ENCODE results near the gene PIK3R1.

PIK3R1 gene

DNA sequence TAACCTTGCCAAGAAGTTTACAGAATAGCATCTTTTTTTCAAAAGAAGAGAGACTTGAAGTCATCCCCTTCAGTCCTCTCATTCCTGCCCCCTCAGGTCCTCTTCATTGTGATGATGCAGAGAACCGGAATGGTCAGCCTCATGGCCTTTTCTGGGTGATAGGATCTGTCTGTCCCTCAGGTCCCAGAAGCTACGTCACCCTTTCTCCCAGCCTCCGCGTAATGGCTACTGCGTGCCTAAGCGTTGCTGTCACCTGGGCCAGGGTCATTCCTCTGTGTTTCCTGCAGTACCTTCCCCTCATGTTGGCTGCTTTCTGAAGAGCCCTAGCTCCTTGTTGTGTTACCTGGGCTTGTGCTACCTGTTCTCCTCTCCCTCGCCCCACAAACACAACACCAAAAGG, 4.7 kb downstream of the PIK3R1 start:
- TF ChIP-seq CTCF (IDR thresholded peaks at IDR 0.05; ENCODE audit: low read depth, low read length, missing control alignments): no peak
- in situ Hi-C loops (cut with HindIII; ENCODE audit: low pct_ligation_motif_present, low sequenced_read_pairs): no loop called here
- H3K36me3 ChIP-seq (replicated peaks): no peaks in the 10 kb centered on the region
- H3K27me3 ChIP-seq (replicated peaks): no peaks in the 10 kb centered on the region
- DNase-seq: no peak
- H3K27ac ChIP-seq: no peak overlapping the region
- H3K4me3 ChIP-seq (ENCODE audit: low read depth, low read length): no peak overlapping the region

DNA sequence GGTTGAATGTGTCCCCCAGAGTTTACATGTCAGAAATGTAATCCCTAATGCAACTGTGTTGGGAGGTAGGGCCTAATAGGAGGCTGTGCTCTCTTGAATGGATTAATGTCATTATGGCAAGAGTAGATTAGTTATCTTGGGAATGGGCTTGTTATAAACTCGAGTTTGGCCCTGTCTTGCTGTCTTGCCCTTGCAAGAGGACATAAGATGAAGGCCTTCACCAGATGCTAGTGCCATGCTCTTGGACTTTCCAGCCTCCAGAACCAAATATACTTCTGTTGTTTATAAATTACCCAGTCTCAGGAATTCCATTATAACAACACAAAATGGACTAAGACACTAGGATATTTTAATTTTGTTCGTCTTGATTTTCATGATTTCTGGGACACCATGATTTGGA, 5.4 kb downstream of the PIK3R1 start:
- in situ Hi-C loops (cut with HindIII; ENCODE audit: low pct_ligation_motif_present, low sequenced_read_pairs): no loop called here
- Histone ChIP-seq H3K27me3 (replicated peaks) (no peaks in the 10 kb centered on the region), H3K4me3 (ENCODE audit: low read depth, low read length) (no peak overlapping the region), H3K27ac (no peak overlapping the region), H3K36me3 (replicated peaks) (no peaks in the 10 kb centered on the region)
- no peak for TF ChIP-seq CTCF (IDR thresholded peaks at IDR 0.05; ENCODE audit: low read depth, low read length, missing control alignments)
- DNase-seq: no peak

DNA sequence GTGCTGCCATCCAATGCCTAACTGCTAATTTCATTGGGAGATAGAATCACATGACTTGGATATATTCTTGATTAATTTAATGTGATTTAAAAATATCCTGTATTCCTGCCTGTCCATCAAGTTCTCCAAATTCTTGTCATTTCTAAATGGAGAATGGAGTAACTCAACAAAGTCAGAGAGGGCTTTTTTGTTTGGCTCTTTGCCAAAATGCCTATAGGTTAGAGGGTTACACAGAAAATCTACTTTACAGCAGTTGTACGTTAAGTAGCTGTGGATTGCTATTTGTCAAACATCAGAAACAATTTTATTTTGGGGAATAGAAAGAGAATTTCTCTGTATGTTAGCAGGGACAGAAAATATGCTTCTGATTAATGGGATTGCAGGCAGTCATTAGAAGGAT, 5.9 kb downstream of the PIK3R1 start:
- no peak overlapping the region for H3K27ac ChIP-seq
- H3K27me3 ChIP-seq (replicated peaks): no peaks in the 10 kb centered on the region
- H3K4me3 ChIP-seq (ENCODE audit: low read depth, low read length): no peak overlapping the region
- DNase-seq: no peak
- H3K36me3 ChIP-seq (replicated peaks): peaks cover 3% of the 10 kb centered on the region
- in situ Hi-C loops (cut with HindIII; ENCODE audit: low pct_ligation_motif_present, low sequenced_read_pairs): no loop called here
- no peak for TF ChIP-seq CTCF (IDR thresholded peaks at IDR 0.05; ENCODE audit: low read depth, low read length, missing control alignments)

GRCh38 chr5:68222310-68222709, 6.8 kb downstream of the PIK3R1 start:
- in situ Hi-C loops (cut with HindIII; ENCODE audit: low pct_ligation_motif_present, low sequenced_read_pairs): no loop called here
- H3K4me3 ChIP-seq (ENCODE audit: low read depth, low read length): no peak overlapping the region
- no peak for DNase-seq
- H3K27me3 ChIP-seq (replicated peaks): no peaks in the 10 kb centered on the region
- TF ChIP-seq CTCF (IDR thresholded peaks at IDR 0.05; ENCODE audit: low read depth, low read length, missing control alignments): no peak
- peaks cover 4% of the 10 kb centered on the region for H3K36me3 ChIP-seq (replicated peaks)
- no peak overlapping the region for H3K27ac ChIP-seq

GRCh38 chr5:68222824-68223354, 7.3 kb downstream of the PIK3R1 start:
- TF ChIP-seq CTCF (IDR thresholded peaks at IDR 0.05; ENCODE audit: low read depth, low read length, missing control alignments): no peak
- H3K27ac ChIP-seq: no peak overlapping the region
- H3K4me3 ChIP-seq (ENCODE audit: low read depth, low read length): no peak overlapping the region
- H3K27me3 ChIP-seq (replicated peaks): no peaks in the 10 kb centered on the region
- in situ Hi-C loops (cut with HindIII; ENCODE audit: low pct_ligation_motif_present, low sequenced_read_pairs): no loop called here
- H3K36me3 ChIP-seq (replicated peaks): peaks cover 4% of the 10 kb centered on the region
- no peak for DNase-seq

- Histone ChIP-seq H3K36me3 (replicated peaks) (peaks cover 4% of the 10 kb centered on the region), H3K27ac (no peak overlapping the region), H3K27me3 (replicated peaks) (no peaks in the 10 kb centered on the region), H3K4me3 (ENCODE audit: low read depth, low read length) (no peak overlapping the region)
- no peak for DNase-seq
- in situ Hi-C loops (cut with HindIII; ENCODE audit: low pct_ligation_motif_present, low sequenced_read_pairs): no loop called here
- no peak for TF ChIP-seq CTCF (IDR thresholded peaks at IDR 0.05; ENCODE audit: low read depth, low read length, missing control alignments)
Measured at GRCh38 chr5:68223904-68224303, 8.3 kb downstream of the PIK3R1 start.

Data from brain microvascular endothelial cell (primary cell).